Activated CD8-positive, alpha-beta memory T cell treated with anti-CD3 and anti-CD28 coated beads for 24 hours (primary cell): Measurements from ENCODE around the gene THAP2.
"Not testable (repeated sequence)": the region's sequence is repeated elsewhere in the genome, so short reads cannot be mapped to it uniquely, and the experiment has no call there.

Experiments used
- DNase-seq: peaks from one replicate; pipeline ENCODE4 v3.0.0-alpha.2; 2020

Gene THAP2

GRCh38 chr12:71662849-71663560 is 1.1 kb upstream of the THAP2 start:
- DNase-seq, result peak; percentile 88

- DNase-seq, result no peak
These were observed 449 bp downstream of the THAP2 start for GRCh38 chr12:71664411-71665089.

GRCh38 chr12:71665090-71665463 is 976 bp downstream of the THAP2 start:
- DNase-seq, result no peak

GRCh38 chr12:71666259-71666658 is 2.2 kb downstream of the THAP2 start:
- DNase-seq, result no peak

GRCh38 chr12:71671311-71671710 is 7.2 kb downstream of the THAP2 start:
- no peak for DNase-seq

GRCh38 chr12:71671816-71672215 is 7.7 kb downstream of the THAP2 start:
- no peak for DNase-seq

- DNase-seq, result no peak
These were observed 18.4 kb downstream of the THAP2 start for GRCh38 chr12:71682466-71682865.

GRCh38 chr12:71683633-71684032 is 19.5 kb downstream of the THAP2 start:
- DNase-seq, result no peak

- DNase-seq, result no peak
These were observed 20.0 kb downstream of the THAP2 start for GRCh38 chr12:71684081-71684480.

- no peak for DNase-seq
These were observed 21.3 kb downstream of the THAP2 start for GRCh38 chr12:71685312-71685906.

- DNase-seq, result peak; percentile 93
These were observed 22.0 kb downstream of the THAP2 start, which contains the start of gene TMEM19 for GRCh38 chr12:71685914-71686657. TMEM19 (plus strand) TSS chr12:71686082; CDS start chr12:71686681, 599 bp downstream.

- no peak for DNase-seq
These were observed 22.5 kb downstream of the THAP2 start for GRCh38 chr12:71686658-71687025.

GRCh38 chr12:71687172-71687571 is 23.1 kb downstream of the THAP2 start:
- not testable (repeated sequence) for DNase-seq

GRCh38 chr12:71688961-71689570 is 25.0 kb downstream of the THAP2 start:
- no peak for DNase-seq

GRCh38 chr12:71691504-71692129 is 27.5 kb downstream of the THAP2 start:
- no peak for DNase-seq

GRCh38 chr12:71693126-71693525 is 29.0 kb downstream of the THAP2 start:
- DNase-seq, result no peak

GRCh38 chr12:71693651-71694050 is 29.6 kb downstream of the THAP2 start:
- not testable (repeated sequence) for DNase-seq

GRCh38 chr12:71694099-71694820 is 30.2 kb downstream of the THAP2 start:
- DNase-seq, result no peak

- DNase-seq, result no peak
These were observed 31.7 kb downstream of the THAP2 start for GRCh38 chr12:71695782-71696181.

- DNase-seq, result not testable (repeated sequence)
These were observed 38.1 kb downstream of the THAP2 start for GRCh38 chr12:71702181-71702580.

GRCh38 chr12:71702590-71702989 is 38.5 kb downstream of the THAP2 start:
- no peak for DNase-seq

GRCh38 chr12:71703206-71703605 is 39.1 kb downstream of the THAP2 start:
- DNase-seq, result no peak
